ENCODE data around the gene PLCB3.

DNA sequence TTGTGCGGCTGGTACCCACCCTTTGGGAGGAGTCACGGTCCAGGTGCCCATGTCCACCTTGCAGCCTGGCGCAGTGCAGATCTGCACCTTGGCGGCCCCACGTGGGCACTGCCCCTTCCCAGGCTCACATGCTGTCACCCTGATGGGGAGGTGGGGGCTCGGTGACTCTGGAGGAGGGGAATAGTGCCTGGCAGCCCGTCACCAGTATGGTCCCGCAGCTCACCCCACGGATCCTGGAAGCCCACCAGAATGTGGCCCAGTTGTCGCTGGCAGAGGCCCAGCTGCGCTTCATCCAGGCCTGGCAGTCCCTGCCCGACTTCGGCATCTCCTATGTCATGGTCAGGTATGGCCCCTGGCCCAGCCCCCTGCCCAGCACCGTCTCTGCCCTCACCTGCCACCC is 30.5 kb upstream of the PLCB3 start:
- TF ChIP-seq, protein P1, sequence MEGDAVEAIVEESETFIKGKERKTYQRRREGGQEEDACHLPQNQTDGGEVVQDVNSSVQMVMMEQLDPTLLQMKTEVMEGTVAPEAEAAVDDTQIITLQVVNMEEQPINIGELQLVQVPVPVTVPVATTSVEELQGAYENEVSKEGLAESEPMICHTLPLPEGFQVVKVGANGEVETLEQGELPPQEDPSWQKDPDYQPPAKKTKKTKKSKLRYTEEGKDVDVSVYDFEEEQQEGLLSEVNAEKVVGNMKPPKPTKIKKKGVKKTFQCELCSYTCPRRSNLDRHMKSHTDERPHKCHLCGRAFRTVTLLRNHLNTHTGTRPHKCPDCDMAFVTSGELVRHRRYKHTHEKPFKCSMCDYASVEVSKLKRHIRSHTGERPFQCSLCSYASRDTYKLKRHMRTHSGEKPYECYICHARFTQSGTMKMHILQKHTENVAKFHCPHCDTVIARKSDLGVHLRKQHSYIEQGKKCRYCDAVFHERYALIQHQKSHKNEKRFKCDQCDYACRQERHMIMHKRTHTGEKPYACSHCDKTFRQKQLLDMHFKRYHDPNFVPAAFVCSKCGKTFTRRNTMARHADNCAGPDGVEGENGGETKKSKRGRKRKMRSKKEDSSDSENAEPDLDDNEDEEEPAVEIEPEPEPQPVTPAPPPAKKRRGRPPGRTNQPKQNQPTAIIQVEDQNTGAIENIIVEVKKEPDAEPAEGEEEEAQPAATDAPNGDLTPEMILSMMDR (IDR thresholded peaks at IDR 0.05) = no peak
- no peak for TF ChIP-seq POLR2A (IDR thresholded peaks at IDR 0.05)
